GM19397 (cell line): ENCODE data around the gene ARMC3.
"Not testable (repeated sequence)": the region's sequence is repeated elsewhere in the genome, so short reads cannot be mapped to it uniquely, and the experiment has no call there.

Experiments
- ATAC-seq: cut with Tn5 transposase; IDR thresholded peaks from one replicate; pipeline ENCODE4 v1.9.1; 2021; ENCODE audit warnings: mild to moderate bottlenecking, moderate library complexity; ENCODE audit not compliant: unreplicated experiment

Gene ARMC3

DNA sequence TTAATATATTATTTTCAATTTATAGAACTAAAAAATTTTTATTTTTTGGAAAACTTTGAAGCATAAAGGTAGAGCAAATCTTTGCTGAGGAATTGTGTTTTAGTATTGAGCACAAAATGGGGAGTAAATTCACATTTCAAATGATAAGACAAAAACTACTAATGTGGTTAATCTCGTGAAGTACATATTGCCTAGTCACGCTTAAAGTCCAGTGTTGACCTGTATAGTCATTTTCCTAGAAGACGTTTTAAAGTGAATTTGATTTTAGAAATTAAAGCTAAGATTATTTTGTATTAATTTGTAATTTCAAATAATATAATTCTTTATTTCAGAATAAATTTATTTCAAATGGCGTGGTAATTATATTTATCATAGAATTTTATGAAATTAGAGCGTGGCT lies 110.3 kb downstream of the ARMC3 start:
- no peak for ATAC-seq

DNA sequence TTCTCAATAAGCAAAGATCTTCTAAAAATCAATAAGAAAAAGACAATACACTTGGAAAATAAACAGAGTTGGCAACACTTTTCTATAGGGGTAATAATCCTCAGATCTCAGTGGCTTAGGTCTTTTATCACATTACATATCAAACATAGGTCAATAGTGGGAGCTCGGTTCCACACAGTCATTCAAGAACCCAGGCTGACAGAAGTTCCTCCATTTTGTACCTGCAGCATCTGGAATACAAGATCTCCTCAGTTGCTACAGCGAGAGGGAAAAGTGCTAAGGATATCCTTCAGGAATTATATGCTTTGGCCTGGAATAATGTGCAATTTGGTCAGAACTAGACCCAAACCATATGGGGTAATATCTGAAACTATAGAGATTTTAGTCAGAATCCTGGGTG lies 112.1 kb downstream of the ARMC3 start:
- no peak for ATAC-seq

DNA sequence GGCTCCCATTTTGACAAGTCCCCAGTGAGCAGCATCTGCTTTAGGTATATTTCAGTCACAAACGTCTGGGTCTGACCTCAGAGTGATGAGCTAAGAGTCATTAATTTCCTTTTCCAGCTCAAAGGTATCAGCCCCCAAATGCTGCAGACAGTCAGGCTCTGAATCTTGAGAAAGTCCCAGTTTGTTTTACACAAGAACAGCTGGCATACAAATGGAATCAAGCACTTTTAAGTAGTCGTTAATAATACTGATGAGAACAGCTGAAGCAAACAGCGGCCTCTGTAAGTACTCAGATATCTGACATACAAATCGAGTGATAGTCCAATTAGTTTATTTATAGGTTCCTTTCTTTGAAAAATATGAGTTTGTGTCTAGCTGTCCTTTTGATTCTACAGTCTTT lies 118.2 kb downstream of the ARMC3 start:
- ATAC-seq = no peak

DNA sequence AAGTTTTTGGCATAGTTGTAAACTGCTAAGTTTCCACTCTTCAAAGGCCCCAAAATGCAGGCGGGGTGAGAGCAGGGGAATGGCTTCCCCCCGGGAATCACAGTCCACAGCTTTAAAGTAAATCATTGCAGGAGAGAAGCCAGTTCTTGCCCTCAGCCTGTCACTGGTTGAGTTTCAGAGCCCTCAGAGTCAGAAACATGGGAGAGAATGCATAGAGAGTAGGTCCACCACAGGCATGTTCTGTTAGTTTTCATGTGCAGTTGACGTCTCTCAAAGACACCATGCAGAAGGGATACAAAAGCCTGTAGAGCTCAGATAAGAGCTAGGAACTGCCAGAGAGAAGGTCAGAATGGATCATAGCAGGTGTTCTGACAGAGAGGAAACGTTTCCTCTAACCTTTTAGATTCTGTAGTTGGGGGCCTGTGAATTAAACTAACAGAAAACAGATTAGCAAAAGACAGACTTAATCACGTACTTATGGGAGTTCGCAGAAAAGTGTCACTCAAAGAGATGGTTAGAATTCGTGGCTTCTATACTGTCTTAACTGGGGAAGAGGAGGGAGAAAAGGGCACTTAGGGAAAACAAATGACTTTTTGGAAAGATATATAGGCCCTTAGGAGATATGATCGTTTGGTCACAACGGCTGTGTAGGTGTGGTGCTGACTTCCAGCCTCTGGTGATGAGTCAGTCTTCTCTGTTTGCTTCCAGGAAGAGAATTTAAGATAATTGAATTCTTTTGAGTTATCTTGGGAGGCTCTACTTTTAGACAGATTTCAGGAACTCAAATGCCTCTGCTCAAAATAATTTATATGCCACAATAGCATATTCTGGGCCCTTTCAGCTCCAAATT lies 119.6 kb downstream of the ARMC3 start:
- no peak for ATAC-seq

DNA sequence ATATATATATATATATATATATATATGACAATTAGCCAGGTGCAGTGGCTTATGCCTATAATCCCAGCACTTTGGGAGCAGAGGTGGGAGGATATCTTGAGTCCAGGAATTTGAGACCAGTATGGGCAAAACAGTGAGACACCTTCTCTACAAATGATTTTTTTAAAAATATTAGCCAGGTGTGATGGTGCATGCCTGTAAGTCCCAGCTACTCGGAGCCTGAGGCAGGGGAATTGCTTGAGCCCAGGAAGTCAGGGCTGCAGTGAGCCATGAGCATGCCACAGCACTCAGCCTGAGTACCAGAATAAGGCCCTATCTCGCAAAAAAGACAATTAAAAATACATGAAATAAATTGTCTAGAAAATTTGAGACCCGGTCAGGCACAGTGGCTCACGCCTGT lies 120.3 kb downstream of the ARMC3 start:
- ATAC-seq = no peak

DNA sequence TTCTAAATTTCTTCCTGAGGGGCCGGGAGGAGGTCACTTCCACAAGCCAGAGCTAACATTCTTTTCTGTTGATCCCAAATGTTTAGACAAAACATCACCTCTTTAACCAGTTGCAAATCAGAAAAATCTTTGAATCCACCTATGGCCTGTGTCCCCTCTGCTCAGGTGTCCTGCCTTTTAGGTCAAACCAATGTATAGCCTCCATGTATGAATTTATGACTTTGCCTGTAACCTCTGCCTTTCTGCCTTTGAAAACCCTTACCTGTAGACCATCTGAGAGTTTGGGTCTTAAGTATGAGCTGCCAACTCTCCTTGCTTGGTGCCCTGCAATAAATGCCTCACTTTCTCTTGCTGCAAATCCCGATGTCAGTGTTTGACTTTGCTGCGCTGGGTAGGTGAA lies 123.4 kb downstream of the ARMC3 start:
- no peak for ATAC-seq

DNA sequence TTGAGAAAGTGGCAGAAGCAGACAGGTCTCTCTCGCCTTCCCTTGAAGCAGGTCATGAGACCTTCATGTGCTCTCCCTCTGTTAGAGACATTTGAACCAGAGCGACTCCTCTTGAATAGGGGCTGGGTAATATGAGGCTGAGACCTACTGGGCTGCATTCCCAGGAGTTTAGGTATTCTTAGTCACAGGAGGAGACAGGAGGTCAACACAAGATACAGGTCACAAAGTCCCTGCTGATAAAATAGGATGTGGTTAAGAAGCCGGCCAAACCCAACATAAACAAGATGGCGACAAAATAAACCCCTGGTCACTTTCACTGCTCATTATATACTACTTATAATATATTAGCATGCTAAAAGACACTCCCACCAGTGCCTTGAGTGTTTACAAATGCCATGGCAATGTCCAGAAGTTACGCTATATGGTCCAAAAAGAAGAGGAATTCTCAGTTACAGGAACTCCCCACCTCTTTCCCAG lies 124.0 kb downstream of the ARMC3 start:
- ATAC-seq = no peak

DNA sequence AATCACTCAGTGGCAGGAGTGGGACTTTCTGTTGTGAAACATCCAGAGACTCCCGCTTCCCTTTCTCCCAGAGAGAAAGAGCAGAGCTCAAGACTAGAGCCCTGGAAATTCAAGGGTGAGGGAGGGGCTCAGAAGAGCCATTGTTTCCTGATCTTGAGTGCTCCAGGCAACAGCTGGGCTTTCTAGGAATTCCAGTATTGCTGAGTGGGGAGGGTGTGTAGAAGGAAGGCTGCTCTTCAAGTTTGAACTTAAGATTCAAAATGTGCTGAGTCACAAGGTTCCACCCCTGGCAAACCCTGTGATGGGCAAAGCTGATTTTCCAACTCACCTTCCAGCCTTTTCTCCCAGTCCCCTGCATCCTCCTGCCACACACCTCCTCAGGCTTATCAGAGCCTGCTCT lies 125.2 kb downstream of the ARMC3 start:
- no peak for ATAC-seq

DNA sequence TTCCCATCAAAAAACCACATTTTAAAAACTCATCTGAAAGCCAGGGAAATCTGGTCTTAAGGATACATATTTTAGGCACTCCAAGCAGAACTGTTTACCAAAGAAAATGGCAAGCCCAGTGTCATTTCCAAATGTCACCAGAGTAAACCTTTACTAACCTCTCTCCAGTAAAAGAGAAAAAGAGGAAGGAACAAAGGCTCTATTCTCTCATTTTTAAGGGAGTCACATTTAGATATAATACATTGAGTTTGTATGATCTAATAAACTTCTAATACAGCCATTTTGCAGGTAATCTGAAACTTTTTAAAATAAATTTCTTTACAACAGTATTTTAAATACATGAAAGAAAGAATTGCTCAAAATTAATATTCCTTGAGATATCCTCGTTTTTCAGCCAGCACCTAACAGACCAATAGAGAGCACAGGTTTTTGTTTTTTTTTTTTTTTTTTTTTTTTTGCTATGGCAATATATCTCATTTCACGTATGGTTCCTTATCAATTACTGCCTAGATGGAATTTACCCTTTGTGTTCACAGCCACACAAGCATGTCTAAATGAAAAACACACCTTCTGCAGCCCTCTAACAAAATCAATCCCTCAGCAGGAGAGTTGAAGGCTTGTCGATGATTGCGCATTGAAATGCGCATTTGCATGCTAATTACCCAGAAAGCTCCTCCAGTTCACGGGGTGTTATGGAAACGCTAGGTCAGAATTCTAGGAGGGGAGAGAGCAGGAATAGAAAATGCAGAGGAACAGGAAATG lies 127.8 kb downstream of the ARMC3 start:
- no peak for ATAC-seq

DNA sequence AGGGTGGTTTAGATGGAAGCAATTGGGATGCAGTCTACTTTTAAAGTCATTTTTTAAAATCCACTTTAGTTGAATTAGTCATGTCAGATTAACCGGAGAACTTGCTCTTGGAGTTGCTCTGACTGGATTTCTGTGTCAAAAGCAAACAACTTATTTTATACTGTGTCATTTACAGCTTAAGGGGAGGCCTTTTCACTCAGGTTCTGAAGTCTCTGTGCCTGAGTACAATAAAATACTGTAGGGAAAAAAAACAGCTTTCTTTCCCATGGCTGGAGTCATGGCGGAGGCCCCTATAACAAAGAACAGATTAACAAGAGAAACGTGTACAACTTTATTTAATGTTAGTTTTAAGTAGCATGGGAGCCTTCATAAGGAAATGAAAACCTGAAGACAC lies 128.3 kb downstream of the ARMC3 start:
- ATAC-seq = no peak

DNA sequence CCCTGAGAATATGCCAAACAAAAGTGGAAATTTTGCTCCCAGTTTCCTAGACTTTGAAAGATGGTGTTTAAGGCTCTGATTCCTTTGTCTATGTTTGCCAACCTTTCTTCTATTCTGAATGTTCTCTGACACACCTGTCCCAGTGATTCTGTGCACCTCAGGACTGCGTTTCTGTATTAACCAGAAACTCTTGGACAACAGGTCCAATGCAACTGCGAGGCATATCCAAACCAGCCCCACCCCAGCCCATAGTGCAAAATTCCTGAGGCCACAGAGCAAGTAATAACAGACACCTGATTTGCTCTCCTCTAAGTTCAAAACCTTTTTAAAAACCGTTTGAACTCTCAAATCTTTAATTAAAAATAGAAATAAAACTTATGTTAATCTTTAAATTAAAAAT lies 130.5 kb downstream of the ARMC3 start:
- no peak for ATAC-seq

DNA sequence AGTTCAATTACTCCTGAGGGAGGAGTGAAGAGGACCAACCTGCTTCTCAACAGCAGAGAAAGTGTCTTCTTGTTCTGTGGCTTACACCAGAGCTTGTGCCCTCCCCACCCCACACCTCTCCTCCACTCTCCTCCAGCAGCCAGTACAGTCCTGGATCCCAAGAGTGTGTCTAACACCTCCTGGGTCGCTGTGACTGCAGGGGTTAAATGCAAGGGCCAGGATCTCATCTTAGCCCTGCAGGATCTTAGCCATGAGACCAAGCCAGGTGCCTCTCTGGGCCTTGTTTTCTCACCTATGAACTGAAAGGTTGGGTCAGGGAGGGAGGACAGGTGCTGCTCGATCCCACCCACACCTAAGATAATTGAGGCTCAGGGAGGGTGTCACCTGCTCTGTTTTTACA lies 133.1 kb downstream of the ARMC3 start:
- ATAC-seq = no peak

DNA sequence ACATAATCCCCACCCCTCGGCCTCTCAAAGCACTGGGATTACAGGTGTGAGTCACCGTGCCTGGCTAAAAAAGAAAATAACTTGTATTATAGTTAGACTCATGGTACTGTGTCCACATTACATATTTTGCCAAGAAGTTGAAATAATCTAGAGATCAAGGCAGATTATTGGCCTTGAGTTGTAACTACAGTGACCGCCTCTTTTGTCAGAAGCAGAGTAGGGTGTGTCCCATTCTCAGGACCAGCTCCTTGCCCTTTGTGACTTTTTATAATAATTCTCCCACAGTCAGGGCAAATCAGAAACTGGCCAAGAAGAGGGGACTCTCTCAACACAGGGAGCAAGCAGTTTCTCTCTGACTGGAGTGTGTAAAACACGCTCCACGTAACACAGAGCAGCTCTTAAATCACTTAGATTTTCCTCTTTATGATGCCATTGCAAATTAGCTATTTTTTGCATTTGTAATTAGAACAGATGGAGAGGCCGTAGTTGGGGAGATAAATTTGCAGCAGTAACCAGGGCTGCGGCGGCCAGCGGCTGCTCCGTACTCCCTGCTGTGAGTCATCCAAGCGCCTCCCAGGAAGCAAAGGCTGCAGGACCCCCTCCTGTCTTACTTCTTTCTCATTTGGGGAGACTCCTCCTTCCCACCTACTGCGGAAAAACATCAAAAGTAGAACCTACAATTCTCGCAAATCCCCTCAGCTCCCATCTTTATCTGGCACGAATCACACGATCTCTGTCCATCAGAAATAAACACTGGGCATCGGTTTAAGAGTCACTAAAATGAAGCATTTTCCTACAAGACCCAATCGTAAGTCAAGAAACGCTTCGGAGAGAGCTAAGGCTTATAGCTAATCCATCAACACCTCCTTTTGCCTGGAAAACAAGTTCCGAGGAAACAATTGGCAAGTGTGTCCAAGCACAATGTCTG lies 135.5 kb downstream of the ARMC3 start:
- no peak for ATAC-seq

DNA sequence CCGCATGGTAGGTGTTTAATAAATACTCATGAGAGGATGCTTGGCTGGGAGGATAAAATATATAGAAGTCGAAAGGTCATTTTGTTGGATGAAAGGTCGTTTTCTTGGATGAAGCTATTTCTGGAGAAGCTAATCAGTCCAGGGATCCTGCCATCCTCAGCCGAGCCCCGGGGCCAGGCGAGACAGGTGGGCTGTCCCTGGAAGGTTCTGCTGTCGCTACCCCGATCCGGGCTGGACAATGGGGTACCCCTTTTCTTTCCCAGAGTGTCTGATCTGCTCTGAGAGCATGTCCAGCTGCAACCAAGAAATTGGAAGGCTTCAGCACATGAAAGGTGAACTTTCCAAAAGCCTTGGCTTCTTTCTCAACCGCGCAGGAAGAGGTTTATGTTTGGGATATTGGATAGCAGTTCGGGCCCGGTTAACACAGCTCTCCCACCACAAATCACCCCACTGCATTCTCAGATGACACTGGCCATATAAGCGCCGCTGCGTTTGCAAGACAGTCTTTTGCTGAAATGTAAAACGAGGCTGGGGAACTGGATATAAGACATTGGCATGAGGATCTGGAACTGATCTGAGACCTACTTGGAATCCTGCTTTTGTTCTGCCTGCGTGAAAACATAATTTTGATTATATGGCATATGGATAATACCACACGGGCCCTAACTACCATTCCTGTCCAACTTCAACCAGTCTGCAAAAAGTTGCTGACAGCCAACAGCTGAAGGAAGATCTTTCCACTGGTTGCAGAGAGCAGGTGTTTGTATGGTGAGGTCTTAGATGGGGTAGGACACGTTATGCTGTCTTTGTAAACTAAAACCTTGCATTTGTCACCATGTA lies 136.3 kb downstream of the ARMC3 start:
- no peak for ATAC-seq

DNA sequence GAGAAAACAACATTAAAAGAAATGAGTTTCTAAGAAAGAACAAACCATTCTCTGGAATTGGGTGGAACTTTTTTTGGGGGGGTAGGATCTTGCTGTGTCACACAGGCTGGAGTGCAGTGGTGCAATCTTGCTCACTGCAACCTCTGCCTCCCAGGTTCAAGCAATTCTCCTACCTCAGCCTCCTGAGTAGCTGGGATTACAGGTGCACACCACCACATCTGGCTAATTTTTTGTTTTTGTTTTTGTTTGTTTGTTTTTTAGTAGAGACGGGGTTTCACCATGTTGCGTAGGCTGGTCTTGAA lies 136.9 kb downstream of the ARMC3 start:
- ATAC-seq = not testable (repeated sequence)

DNA sequence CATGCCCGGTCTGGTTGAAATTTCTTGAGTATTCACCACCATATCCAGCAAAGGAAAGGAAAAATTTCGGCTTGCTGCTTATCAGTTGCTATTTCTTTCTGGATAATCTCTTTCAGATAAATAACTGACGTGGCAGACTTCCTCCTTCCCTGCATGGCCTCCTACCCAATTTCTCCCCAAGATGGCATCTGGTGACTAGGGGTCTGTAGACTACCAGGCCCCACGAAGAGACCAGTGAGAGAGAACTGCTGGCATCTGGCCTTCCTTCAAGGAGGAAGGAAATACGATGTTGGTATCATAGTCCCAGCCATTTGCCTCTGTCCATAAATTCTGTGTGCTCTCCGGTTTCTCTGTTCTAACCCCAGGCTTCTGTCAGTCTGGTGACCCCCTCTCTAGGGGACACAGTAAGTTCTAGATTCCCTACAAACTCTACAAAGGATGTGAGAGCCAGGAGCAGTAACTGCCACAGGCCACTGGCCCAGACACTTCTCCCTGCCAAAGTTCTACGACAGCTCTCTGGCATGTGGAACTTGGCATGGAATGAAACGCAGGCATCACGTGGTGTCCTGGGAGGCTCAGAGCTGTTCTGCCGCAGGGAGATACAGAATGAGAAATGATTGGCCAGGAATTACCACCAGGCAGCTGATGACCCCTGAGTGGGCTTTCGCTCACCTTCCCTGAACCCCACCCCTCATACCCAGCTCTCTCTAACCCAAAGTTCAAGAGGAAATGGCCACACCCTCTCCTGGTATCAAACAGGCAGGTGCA lies 137.5 kb downstream of the ARMC3 start:
- ATAC-seq = no peak

DNA sequence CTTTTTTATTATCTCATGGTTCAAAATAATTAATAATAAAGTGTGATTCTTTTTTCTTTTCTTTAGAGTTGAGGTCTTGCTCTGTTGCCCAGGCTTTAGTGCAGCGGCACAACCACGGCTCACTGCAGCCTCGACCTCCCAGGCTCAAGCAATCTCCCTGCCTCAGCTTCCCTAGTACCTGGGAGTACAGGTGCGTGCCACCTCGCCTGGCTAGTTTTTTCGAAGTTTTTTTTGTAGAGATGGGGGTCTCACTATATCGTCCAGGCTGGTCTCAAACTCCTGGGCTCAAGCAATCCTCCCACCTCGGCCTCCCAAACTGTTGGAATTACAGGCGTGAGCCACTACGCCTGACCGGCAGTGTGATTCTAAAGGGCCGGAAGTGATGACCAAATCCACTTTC lies 139.5 kb downstream of the ARMC3 start:
- no peak for ATAC-seq

DNA sequence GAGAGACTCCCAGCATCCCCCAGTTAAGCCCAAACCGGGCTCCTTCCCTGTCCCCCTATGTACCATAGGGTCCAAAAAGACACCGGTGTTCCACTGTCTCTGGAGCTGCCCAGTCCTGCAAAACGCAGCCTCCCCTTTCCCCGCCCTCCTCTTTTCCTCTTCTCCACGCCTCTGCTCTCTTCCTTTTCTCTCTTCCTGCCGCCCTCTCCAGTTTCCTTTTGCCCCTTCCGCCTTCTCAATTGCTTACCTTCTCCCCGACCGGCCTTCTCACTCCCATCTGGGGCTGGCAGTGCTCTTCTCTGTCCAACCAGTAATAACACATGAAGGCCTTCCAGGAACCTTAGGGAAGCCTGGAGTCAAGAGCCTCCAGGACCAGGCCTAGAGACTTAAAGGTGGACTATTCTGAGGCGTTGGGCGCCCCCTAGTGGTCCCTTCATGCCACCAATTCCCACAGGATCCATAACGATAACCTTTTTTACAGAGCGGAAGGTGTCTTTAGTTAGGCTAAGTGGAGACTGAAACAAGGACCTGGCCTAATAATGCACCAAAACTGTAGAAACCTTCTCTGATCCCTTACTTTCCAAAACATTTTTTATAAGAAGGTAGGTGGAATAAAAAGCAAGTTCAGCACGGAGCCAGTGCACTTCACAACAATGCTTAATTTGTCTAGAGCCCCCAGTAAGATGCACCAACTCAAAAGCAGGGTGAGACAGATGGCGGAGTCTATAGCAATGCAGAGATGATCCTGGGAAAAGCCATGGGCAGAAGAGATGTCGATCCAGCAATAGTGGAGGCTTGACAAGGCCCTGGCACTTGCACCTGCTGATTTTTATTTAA lies 140.3 kb downstream of the ARMC3 start:
- peak; percentile 66 for ATAC-seq
